Calu3 (cell line): ENCODE results near the gene MICALL2. TPM values are rescaled to one million over a fixed set of nuclear protein-coding genes. Genes with fewer than 3 reads are reported as not detected.
A peak's percentile ranks its signal among the peaks of the same experiment; 100 is the strongest.

ENCODE experiments used
- BruUV-seq: library from RNA; stranded (reverse); fragments of 400-500 nt; replicated peaks from 2 replicates; lab custom pipeline; 2021; lab: Mats Ljungman, UMichigan
- CTCF ChIA-PET: fragments of 300-600 bp; sonication (Branson Sonifier 250); formaldehyde crosslinking; loops from one replicate; lab custom pipeline; 2022; ENCODE audit warnings: antibody characterized with exemption; lab: Charles Lee
- DNase-seq: peaks from one replicate; pipeline ENCODE4 v3.0.0; 2022
- H3K27ac Mint-ChIP-seq: one replicate; pipeline ENCODE4 v1.8.0; 2022; ENCODE audit warnings: mixed read lengths; ENCODE audit not compliant: unreplicated experiment
- H3K27me3 Mint-ChIP-seq: one replicate; pipeline ENCODE4 v1.8.0; 2022; ENCODE audit warnings: mixed read lengths; ENCODE audit not compliant: unreplicated experiment
- H3K36me3 Mint-ChIP-seq: one replicate; pipeline ENCODE4 v1.8.0; 2022; ENCODE audit warnings: mild to moderate bottlenecking, moderate library complexity, mixed read lengths; ENCODE audit not compliant: insufficient read depth, unreplicated experiment
- H3K4me1 Mint-ChIP-seq: one replicate; pipeline ENCODE4 v1.8.0; 2022; ENCODE audit warnings: mild to moderate bottlenecking, low read depth, mixed read lengths; ENCODE audit not compliant: unreplicated experiment
- H3K4me3 Mint-ChIP-seq: one replicate; pipeline ENCODE4 v1.8.0; 2022; ENCODE audit warnings: mild to moderate bottlenecking, low read depth, moderate library complexity, mixed read lengths; ENCODE audit not compliant: unreplicated experiment
- H3K9me3 Mint-ChIP-seq: one replicate; pipeline ENCODE4 v1.8.0; 2022; ENCODE audit warnings: low read depth, mixed read lengths; ENCODE audit not compliant: unreplicated experiment
- intact Hi-C: fragments of 100-400 bp; cut with micrococcal nuclease; formaldehyde crosslinking; loops from one replicate; pipeline ENCODE4 v1.10.0; 2022; ENCODE audit not compliant: unreplicated experiment
- total RNA-seq: library from RNA; stranded (reverse); gene quantifications from 2 replicates; pipeline ENCODE4 v1.2.3, GENCODE V29; 2022
- TF ChIP-seq, protein P1 (sequence below): fragments of 200-600 bp; IDR thresholded peaks from one replicate; pipeline ENCODE4 v1.8.0; 2022; ENCODE audit warnings: antibody characterized with exemption; ENCODE audit not compliant: unreplicated experiment

MICALL2 gene
- total RNA-seq, 1 experiment from 2014 or later, result 162 TPM

DNA sequence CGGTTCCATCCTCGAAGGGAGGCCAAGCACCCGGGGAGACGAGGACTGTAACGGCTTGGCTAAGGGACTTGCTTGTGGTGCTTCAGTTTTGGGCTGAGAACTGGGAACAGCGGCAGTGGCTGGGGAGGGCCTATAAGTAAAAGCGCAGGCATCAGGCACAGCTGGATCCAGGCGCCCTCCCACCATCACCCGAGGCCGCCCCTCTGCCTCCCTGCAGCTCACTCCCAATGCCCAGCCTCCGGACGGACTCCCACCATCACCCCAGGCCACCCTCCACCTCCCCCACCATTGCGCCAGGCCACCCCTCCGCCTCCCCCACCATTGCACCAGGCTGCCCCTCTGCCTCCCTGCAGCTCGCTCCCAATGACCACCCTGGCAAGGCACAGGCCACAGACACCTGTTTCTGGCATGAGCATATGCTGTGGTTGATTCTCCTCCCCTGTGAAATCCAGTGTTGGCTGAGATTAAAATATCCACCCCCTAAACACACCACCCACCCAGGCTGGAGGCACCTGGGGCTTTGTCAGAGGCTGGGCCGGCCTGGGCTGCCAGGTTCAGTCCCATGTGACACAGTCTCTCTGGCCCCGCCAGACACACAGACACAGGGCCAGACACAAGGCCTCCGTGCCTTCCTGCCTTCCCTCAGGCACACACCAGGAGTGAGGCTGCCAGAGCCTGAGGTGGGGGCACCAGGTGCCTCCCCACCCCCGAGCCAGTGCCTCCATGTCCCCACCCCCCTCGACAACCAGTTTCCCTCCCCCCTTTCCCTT is 16.7 kb downstream of the MICALL2 start:
- peaks cover 82% of the 10 kb centered on the region for H3K36me3 Mint-ChIP-seq
- H3K27ac Mint-ChIP-seq, result no peak overlapping the region
- TF ChIP-seq, protein P1, sequence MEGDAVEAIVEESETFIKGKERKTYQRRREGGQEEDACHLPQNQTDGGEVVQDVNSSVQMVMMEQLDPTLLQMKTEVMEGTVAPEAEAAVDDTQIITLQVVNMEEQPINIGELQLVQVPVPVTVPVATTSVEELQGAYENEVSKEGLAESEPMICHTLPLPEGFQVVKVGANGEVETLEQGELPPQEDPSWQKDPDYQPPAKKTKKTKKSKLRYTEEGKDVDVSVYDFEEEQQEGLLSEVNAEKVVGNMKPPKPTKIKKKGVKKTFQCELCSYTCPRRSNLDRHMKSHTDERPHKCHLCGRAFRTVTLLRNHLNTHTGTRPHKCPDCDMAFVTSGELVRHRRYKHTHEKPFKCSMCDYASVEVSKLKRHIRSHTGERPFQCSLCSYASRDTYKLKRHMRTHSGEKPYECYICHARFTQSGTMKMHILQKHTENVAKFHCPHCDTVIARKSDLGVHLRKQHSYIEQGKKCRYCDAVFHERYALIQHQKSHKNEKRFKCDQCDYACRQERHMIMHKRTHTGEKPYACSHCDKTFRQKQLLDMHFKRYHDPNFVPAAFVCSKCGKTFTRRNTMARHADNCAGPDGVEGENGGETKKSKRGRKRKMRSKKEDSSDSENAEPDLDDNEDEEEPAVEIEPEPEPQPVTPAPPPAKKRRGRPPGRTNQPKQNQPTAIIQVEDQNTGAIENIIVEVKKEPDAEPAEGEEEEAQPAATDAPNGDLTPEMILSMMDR, result peak; percentile 10
- no peaks in the 10 kb centered on the region for H3K9me3 Mint-ChIP-seq
- no peak for DNase-seq
- H3K4me1 Mint-ChIP-seq, result no peaks in the 10 kb centered on the region
- no peak overlapping the region for H3K4me3 Mint-ChIP-seq
- no peaks in the 10 kb centered on the region for H3K27me3 Mint-ChIP-seq
- CTCF ChIA-PET, result interaction anchor here (0.6 kb wide), 1 partner anchor 192 kb away, joined by 5 read pairs; no protein-coding TSS in a partner anchor
- intact Hi-C loops, result no loop called here
- BruUV-seq, result no TSS peak

DNA sequence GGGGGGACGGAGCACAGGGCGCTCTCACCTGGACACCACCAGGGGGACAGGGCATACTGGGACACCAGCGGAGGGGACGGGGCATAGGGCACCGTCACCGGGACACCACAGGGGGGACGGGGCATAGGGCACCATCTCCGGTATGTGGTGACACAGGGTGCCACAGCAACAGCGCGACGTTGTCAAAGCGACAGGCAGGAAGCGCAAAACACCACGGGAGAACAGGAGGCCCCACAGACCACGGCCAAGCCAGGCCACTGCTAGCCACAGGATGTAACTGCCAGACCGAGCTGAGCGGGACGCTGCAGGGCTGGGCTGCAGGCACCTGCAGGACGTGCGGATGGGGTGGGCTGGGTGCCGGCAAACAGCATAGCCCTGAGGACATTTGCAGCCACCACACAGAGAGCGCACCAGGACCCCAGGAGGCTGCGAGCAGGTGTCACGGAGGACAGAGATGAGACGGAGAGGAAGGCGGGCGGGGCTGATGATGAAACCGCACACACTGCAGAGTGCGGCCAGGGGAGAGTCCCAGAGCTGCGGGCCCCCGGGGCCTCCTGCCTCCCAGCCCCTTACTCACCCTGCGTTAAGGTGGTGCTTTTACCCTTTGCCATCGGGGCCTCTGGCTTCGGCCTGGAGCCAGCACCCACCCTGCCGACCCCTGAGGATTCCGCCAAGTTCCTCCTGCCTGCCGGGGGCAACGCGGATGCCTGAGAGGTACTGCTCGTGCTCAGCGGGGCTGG is 17.5 kb downstream of the MICALL2 start:
- Mint-ChIP-seq H3K9me3 (no peaks in the 10 kb centered on the region), H3K27ac (no peak overlapping the region), H3K36me3 (peaks cover 78% of the 10 kb centered on the region), H3K27me3 (no peaks in the 10 kb centered on the region), H3K4me3 (no peak overlapping the region), H3K4me1 (no peaks in the 10 kb centered on the region)
- CTCF ChIA-PET, result interaction anchor here (1.3 to 1.8 kb wide), 2 partner anchors 9 to 14 kb away, joined by 3 to 6 read pairs; no protein-coding TSS in a partner anchor
- intact Hi-C loops, result no loop called here
- no TSS peak for BruUV-seq
- DNase-seq, result no peak
- TF ChIP-seq, protein P1, result peak; percentile 69

DNA sequence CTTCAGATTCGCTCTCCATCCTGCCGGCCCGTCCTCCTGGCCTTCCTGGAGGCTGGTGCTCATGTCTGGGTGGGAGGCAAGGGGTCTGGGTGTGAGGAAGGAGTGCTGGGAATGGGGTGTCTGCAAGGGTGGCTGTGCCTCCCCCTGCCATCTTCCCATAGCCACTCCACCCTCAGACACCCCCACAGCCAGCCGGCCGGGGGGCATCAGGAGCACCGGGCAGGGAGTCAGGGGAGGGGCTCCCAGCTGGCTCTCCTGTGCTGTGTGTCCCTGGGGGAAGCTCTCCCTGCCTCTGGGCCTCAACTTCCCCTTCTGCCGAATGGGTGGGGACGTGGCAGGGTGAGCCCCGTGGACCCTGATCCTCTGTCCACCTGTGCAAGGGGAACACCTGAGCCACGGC is 18.6 kb downstream of the MICALL2 start:
- no peak overlapping the region for H3K4me3 Mint-ChIP-seq
- no peaks in the 10 kb centered on the region for H3K27me3 Mint-ChIP-seq
- H3K9me3 Mint-ChIP-seq, result no peaks in the 10 kb centered on the region
- intact Hi-C loops, result no loop called here
- TF ChIP-seq, protein P1, result no peak
- CTCF ChIA-PET, result interaction anchor here (1.3 to 1.8 kb wide), 2 partner anchors 8 to 15 kb away, joined by 3 to 6 read pairs; no protein-coding TSS in a partner anchor
- BruUV-seq, result no TSS peak
- H3K36me3 Mint-ChIP-seq, result peaks cover 85% of the 10 kb centered on the region
- H3K27ac Mint-ChIP-seq, result no peak overlapping the region
- no peak for DNase-seq
- H3K4me1 Mint-ChIP-seq, result no peaks in the 10 kb centered on the region

DNA sequence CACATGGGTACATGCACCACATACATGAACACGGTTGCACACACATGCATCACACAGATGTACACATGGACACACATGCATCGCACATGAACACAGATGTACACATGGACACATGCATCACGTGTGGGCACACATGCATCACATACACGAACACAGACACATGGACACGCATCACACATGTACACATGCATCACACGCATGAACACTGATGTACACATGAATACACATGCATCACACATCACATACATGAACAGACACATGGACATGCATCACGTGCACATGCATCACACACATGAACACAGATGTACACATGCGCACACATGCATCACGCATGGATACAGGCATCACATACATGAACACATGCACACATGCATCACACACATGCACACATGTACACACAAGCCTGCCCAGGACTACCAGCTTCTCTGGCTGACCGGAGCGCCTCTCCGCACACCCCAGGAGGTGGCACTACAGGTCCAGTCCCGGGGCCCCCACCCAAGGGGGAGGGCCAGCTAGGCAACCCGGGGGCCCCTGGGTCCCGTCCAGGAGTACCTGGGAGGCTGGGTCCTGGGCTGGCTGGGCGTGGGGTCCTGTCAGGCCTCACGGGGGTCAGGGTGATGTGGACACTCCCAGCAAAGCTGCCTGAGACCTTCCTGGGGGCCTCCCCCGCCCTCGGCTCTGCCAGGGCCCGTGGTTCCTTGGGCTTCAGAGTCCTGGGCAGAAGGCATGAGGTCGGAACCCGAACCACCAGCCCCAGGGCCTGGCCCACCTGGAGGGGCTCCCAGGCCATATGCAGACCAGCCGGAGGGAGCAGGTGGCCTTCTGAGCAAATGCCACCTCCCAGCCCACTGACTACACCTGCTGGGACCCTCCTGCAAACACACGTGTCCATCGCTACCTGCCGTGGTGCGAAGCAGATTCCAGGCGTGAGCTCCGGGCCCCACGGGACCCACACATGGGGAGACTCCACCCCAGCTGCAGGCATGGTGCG is 19.6 kb downstream of the MICALL2 start:
- H3K9me3 Mint-ChIP-seq, result no peaks in the 10 kb centered on the region
- CTCF ChIA-PET, result interaction anchor here (0.6 to 1.8 kb wide), 3 partner anchors 7 to 34 kb away, joined by 3 to 6 read pairs (median 3); no protein-coding TSS in a partner anchor
- no peaks in the 10 kb centered on the region for H3K27me3 Mint-ChIP-seq
- no peak overlapping the region for H3K27ac Mint-ChIP-seq
- BruUV-seq, result no TSS peak
- H3K4me1 Mint-ChIP-seq, result no peaks in the 10 kb centered on the region
- intact Hi-C loops, result no loop called here
- no peak for DNase-seq
- H3K36me3 Mint-ChIP-seq, result peaks cover 85% of the 10 kb centered on the region
- TF ChIP-seq, protein P1, result peak; percentile 24
- H3K4me3 Mint-ChIP-seq, result no peak overlapping the region
